GM23338 (cell line): Measurements from ENCODE around the gene MPP3. TPM values are rescaled to one million over a fixed set of nuclear protein-coding genes. Genes with fewer than 3 reads are reported as not detected.
A peak's percentile ranks its signal among the peaks of the same experiment; 100 is the strongest.

ENCODE experiments used
- ATAC-seq: fragments of 200-7000 bp; cut with Tn5 transposase; 3 replicates; pipeline ENCODE4 v1.9.1; 2020
- DNase-seq: peaks from one replicate; pipeline ENCODE4 v3.0.0-alpha.2; 2015; ENCODE audit warnings: low spot score
- H2AFZ ChIP-seq: fragments of 200-600 bp; sonication (generic); 2 replicates; pipeline ENCODE4 v1.8.0; 2016; ENCODE audit warnings: antibody characterized with exemption, mild to moderate bottlenecking, moderate library complexity
- H3F3A ChIP-seq: fragments of 200-600 bp; sonication (generic); replicated peaks from 2 replicates; pipeline ENCODE4 v1.8.0; 2017; ENCODE audit warnings: antibody characterized with exemption, mixed run types, low read depth
- H3K27ac ChIP-seq: fragments of 200-600 bp; sonication (generic); 2 replicates; pipeline ENCODE4 v1.6.1; 2016; ENCODE audit warnings: low read depth
- H3K27me3 ChIP-seq: fragments of 200-600 bp; sonication (generic); 2 replicates; pipeline ENCODE4 v1.8.0; 2016; ENCODE audit warnings: mild to moderate bottlenecking, mixed run types, moderate library complexity; ENCODE audit not compliant: insufficient read depth
- H3K36me3 ChIP-seq: fragments of 200-600 bp; sonication (generic); 2 replicates; pipeline ENCODE4 v1.8.0; 2016; ENCODE audit warnings: mild to moderate bottlenecking; ENCODE audit not compliant: insufficient read depth
- H3K4me1 ChIP-seq: fragments of 200-600 bp; sonication (generic); 2 replicates; pipeline ENCODE4 v1.8.0; 2016; ENCODE audit warnings: mild to moderate bottlenecking, moderate library complexity; ENCODE audit not compliant: insufficient read depth
- H3K4me2 ChIP-seq: fragments of 200-600 bp; sonication (generic); 2 replicates; pipeline ENCODE4 v1.7.1; 2017; ENCODE audit warnings: mixed run types
- H3K4me3 ChIP-seq: fragments of 200-600 bp; sonication (generic); 2 replicates; pipeline ENCODE4 v1.6.1; 2016; ENCODE audit warnings: mixed run types
- H3K79me2 ChIP-seq: fragments of 200-600 bp; sonication (generic); replicated peaks from 2 replicates; pipeline ENCODE4 v1.8.0; 2017; ENCODE audit warnings: mild to moderate bottlenecking; ENCODE audit not compliant: insufficient read depth
- H3K9me2 ChIP-seq: fragments of 200-600 bp; sonication (generic); 2 replicates; pipeline ENCODE4 v1.8.0; 2017; ENCODE audit not compliant: insufficient read depth
- H4K20me1 ChIP-seq: fragments of 200-600 bp; sonication (generic); replicated peaks from 2 replicates; pipeline ENCODE4 v1.8.0; 2017; ENCODE audit warnings: mild to moderate bottlenecking; ENCODE audit not compliant: insufficient read depth
- H3K27ac Mint-ChIP-seq: 2 replicates; pipeline ENCODE4 v1.8.0; 2020; ENCODE audit warnings: inconsistent platforms, mild to moderate bottlenecking, moderate library complexity, mixed read lengths
- H3K27me3 Mint-ChIP-seq: 3 replicates; pipeline ENCODE4 v1.8.0; 2022; ENCODE audit warnings: low read depth, mild to moderate bottlenecking, moderate library complexity, mixed read lengths, inconsistent platforms; ENCODE audit not compliant: insufficient read depth, poor library complexity
- H3K36me3 Mint-ChIP-seq: 3 replicates; pipeline ENCODE4 v1.8.0; 2021; ENCODE audit warnings: low read depth, mild to moderate bottlenecking, inconsistent platforms, moderate library complexity, mixed read lengths
- H3K4me1 Mint-ChIP-seq: 3 replicates; pipeline ENCODE4 v1.8.0; 2020; ENCODE audit warnings: mild to moderate bottlenecking, inconsistent platforms, mixed read lengths
- H3K4me3 Mint-ChIP-seq: 3 replicates; pipeline ENCODE4 v1.8.0; 2021; ENCODE audit warnings: moderate library complexity, mild to moderate bottlenecking, inconsistent platforms, mixed read lengths
- H3K9me3 Mint-ChIP-seq: 3 replicates; pipeline ENCODE4 v1.8.0; 2020; ENCODE audit warnings: moderate library complexity, mild to moderate bottlenecking, inconsistent platforms, mixed read lengths
- ETS1 ChIP-seq: IDR thresholded peaks from 2 replicates; pipeline ENCODE4 v1.6.1; 2016; ENCODE audit warnings: antibody characterized with exemption
- EZH2 ChIP-seq: fragments of 200-600 bp; sonication (generic); IDR thresholded peaks from one replicate; pipeline ENCODE4 v1.8.0; 2017; ENCODE audit warnings: antibody characterized with exemption, mild to moderate bottlenecking, low read depth; ENCODE audit not compliant: unreplicated experiment
- EZH2phosphoT487 ChIP-seq: fragments of 200-600 bp; sonication (generic); IDR thresholded peaks from one replicate; pipeline ENCODE4 v1.8.1; 2018; ENCODE audit warnings: antibody characterized with exemption; ENCODE audit not compliant: unreplicated experiment
- NANOG ChIP-seq: IDR thresholded peaks from 2 replicates; pipeline ENCODE4 v1.6.1; 2016; ENCODE audit warnings: antibody characterized with exemption, borderline replicate concordance
- polyA plus RNA-seq: library from polyadenylated mRNA; unstranded; fragments of >200 nt; fragmentation: Nextera tagmentation; extraction: Ambion mirVana; gene quantifications from 2 replicates; pipeline ENCODE4 v1.2.1, GENCODE V29; 2016
- total RNA-seq: library from RNA; depleted of rRNA; stranded (reverse); fragments of >200 nt; shearing (Covaris generic); gene quantifications from 2 replicates; pipeline ENCODE4 v1.2.3, GENCODE V29; 2014
- TF ChIP-seq, protein P1 (sequence below), 2 experiments: fragments of 200-600 bp in 1 of 2; sonication (generic) in 1 of 2; conservative IDR thresholded peaks; 2 replicates each; pipeline versions ENCODE4 v1.5.1 to v1.6.1; 2016 to 2017; ENCODE audit warnings: antibody characterized with exemption in 2 of 2, low read depth in 2 of 2, mild to moderate bottlenecking in 2 of 2, moderate library complexity in 1 of 2

The MPP3 gene
- total and polyA plus RNA-seq, 2 experiments from 2014 or later = 6.6 to 7.4 TPM

GRCh38 chr17:43809121-43809520 lies 23.8 kb downstream of the MPP3 start:
- DNase-seq (no peak), ATAC-seq (no peak)
- Histone ChIP-seq H3F3A (no peaks in the 10 kb centered on the region; the same call in 1 of the 2 replicates), H3K27me3 (no peaks in the 10 kb centered on the region), H3K4me1 (peaks cover 9% of the 10 kb centered on the region), H3K9me2 (no peaks in the 10 kb centered on the region), H3K36me3 (no peaks in the 10 kb centered on the region), H3K4me3 (no peak overlapping the region), H3K79me2 (no peaks in the 10 kb centered on the region), H4K20me1 (no peaks in the 10 kb centered on the region), H3K27ac (no peak overlapping the region), H3K4me2 (no peak overlapping the region), H2AFZ (no peak overlapping the region)
- Mint-ChIP-seq H3K36me3 (peaks cover 15% of the 10 kb centered on the region; the same call in 2 of the 3 replicates), H3K27me3 (peaks cover 5% of the 10 kb centered on the region), H3K4me1 (peaks cover 27% of the 10 kb centered on the region), H3K9me3 (no peaks in the 10 kb centered on the region), H3K27ac (no peak overlapping the region), H3K4me3 (no peak overlapping the region)
- TF ChIP-seq EZH2 (no peak), ETS1 (no peak), EZH2phosphoT487 (no peak), NANOG (no peak)

DNA sequence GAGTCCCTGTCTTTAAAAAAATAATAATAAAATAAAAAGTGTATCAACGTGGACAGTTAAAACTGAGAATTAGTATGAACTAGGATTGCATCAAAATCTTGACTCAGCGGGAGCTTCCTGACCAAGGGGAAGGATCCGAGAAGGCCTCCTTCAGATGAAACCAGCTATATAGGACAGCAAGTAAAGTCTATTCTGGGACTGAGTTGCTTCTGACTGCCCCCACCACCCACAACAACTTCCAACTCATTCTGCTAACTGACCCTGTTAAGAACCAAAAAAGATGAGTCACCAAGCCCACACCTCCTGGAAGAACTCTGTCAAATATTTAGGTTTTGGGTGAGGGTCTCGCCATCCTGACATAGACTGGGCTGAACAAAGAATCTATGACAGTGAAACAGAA lies 24.9 kb downstream of the MPP3 start:
- Histone ChIP-seq H4K20me1 (no peaks in the 10 kb centered on the region), H3F3A (no peaks in the 10 kb centered on the region; the same call in 1 of the 2 replicates), H3K36me3 (no peaks in the 10 kb centered on the region), H3K79me2 (no peaks in the 10 kb centered on the region), H3K9me2 (no peaks in the 10 kb centered on the region), H3K4me3 (no peak overlapping the region), H3K27ac (no peak overlapping the region), H3K4me1 (peaks cover 16% of the 10 kb centered on the region), H2AFZ (no peak overlapping the region), H3K27me3 (no peaks in the 10 kb centered on the region), H3K4me2 (no peak overlapping the region)
- no peaks in the 10 kb centered on the region for H3K9me3 Mint-ChIP-seq
- no peak for DNase-seq
- no peak overlapping the region for H3K27ac Mint-ChIP-seq
- peaks cover 5% of the 10 kb centered on the region for H3K27me3 Mint-ChIP-seq
- peaks cover 36% of the 10 kb centered on the region for H3K4me1 Mint-ChIP-seq
- TF ChIP-seq EZH2 = no peak
- ATAC-seq = no peak
- no peak overlapping the region for H3K4me3 Mint-ChIP-seq
- peaks cover 15% of the 10 kb centered on the region; the same call in 2 of the 3 replicates for H3K36me3 Mint-ChIP-seq

GRCh38 chr17:43805117-43805516 lies 27.8 kb downstream of the MPP3 start:
- no peak overlapping the region for H3K4me3 Mint-ChIP-seq
- no peak overlapping the region for H3K27ac Mint-ChIP-seq
- no peak for ATAC-seq

More at GRCh38 chr17:43805117-43805516, 27.8 kb downstream of the MPP3 start:
- H3F3A ChIP-seq = no peaks in the 10 kb centered on the region; the same call in 1 of the 2 replicates
- H3K27me3 ChIP-seq = no peaks in the 10 kb centered on the region
- no peak for TF ChIP-seq EZH2
- TF ChIP-seq, protein P1, sequence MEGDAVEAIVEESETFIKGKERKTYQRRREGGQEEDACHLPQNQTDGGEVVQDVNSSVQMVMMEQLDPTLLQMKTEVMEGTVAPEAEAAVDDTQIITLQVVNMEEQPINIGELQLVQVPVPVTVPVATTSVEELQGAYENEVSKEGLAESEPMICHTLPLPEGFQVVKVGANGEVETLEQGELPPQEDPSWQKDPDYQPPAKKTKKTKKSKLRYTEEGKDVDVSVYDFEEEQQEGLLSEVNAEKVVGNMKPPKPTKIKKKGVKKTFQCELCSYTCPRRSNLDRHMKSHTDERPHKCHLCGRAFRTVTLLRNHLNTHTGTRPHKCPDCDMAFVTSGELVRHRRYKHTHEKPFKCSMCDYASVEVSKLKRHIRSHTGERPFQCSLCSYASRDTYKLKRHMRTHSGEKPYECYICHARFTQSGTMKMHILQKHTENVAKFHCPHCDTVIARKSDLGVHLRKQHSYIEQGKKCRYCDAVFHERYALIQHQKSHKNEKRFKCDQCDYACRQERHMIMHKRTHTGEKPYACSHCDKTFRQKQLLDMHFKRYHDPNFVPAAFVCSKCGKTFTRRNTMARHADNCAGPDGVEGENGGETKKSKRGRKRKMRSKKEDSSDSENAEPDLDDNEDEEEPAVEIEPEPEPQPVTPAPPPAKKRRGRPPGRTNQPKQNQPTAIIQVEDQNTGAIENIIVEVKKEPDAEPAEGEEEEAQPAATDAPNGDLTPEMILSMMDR (conservative IDR thresholded peaks at IDR 0.05; ENCODE audit: low read depth in 2 of 2) = no peak
- no peaks in the 10 kb centered on the region for H3K79me2 ChIP-seq
- no peak for DNase-seq
- Mint-ChIP-seq H3K4me1 (peaks cover 40% of the 10 kb centered on the region), H3K9me3 (no peaks in the 10 kb centered on the region), H3K36me3 (peaks cover 22% of the 10 kb centered on the region; the same call in 2 of the 3 replicates), H3K27me3 (peaks cover 3% of the 10 kb centered on the region)
- H3K4me3 ChIP-seq = no peak overlapping the region; the same call in 1 of the 2 replicates
- peaks cover 37% of the 10 kb centered on the region for H3K4me1 ChIP-seq
- H4K20me1 ChIP-seq = no peaks in the 10 kb centered on the region
- H3K4me2 ChIP-seq = no peak overlapping the region
- no peaks in the 10 kb centered on the region for H3K36me3 ChIP-seq
- 0 out of 2 replicates have a peak overlapping the region, but pooled peaks have one; percentile 79 for H3K27ac ChIP-seq
- H3K9me2 ChIP-seq = no peaks in the 10 kb centered on the region
- H2AFZ ChIP-seq = no peak overlapping the region
